DND-41 (cell line): ENCODE measurements around the gene MEN1.
"Not testable (repeated sequence)": the region's sequence is repeated elsewhere in the genome, so short reads cannot be mapped to it uniquely, and the experiment has no call there.

Source experiments
- ATAC-seq: fragments of 200-7000 bp; cut with Tn5 transposase; 3 replicates; pipeline ENCODE4 v1.9.1; 2021; ENCODE audit warnings: low read depth; ENCODE audit not compliant: insufficient read depth
- DNase-seq: peaks from one replicate; pipeline ENCODE4 v3.0.0-alpha.2; 2020
- H2AFZ ChIP-seq: 2 replicates; pipeline ENCODE4 v1.6.0; 2012; ENCODE audit warnings: low read depth, low read length
- H3K27ac ChIP-seq: 2 replicates; pipeline ENCODE4 v1.5.1; 2012; ENCODE audit warnings: low read length, inconsistent platforms
- H3K27me3 ChIP-seq: fragments of 200-600 bp; sonication (generic); 2 replicates; pipeline ENCODE4 v1.6.0; 2012; ENCODE audit warnings: low read length, mild to moderate bottlenecking, inconsistent platforms; ENCODE audit not compliant: insufficient read depth, poor library complexity
- H3K36me3 ChIP-seq: 2 replicates; pipeline ENCODE4 v1.5.1; 2012; ENCODE audit warnings: low read length, inconsistent platforms; ENCODE audit not compliant: insufficient read depth
- H3K4me1 ChIP-seq: 2 replicates; pipeline ENCODE4 v1.5.1; 2012; ENCODE audit warnings: mild to moderate bottlenecking, low read length; ENCODE audit not compliant: insufficient read depth
- H3K4me2 ChIP-seq: 2 replicates; pipeline ENCODE4 v1.6.0; 2012; ENCODE audit warnings: mild to moderate bottlenecking, moderate library complexity, low read length, inconsistent platforms; ENCODE audit not compliant: insufficient read depth
- H3K4me3 ChIP-seq, 2 experiments: fragments of 200-600 bp in 1 of 2; shearing (Covaris generic) in 1 of 2; 2 replicates each; pipeline ENCODE4 v1.5.1; 2012 to 2016; ENCODE audit warnings: inconsistent platforms in 2 of 2, low read length in 2 of 2, mild to moderate bottlenecking in 2 of 2, low read depth in 1 of 2, moderate library complexity in 1 of 2
- H3K79me2 ChIP-seq: 2 replicates; pipeline ENCODE4 v1.6.0; 2012; ENCODE audit warnings: low read length, inconsistent platforms; ENCODE audit not compliant: insufficient read depth
- H3K9ac ChIP-seq: 2 replicates; pipeline ENCODE4 v1.6.0; 2012; ENCODE audit warnings: low read depth, mild to moderate bottlenecking, inconsistent platforms, low read length, moderate library complexity
- H3K9me3 ChIP-seq: 2 replicates; pipeline ENCODE4 v1.5.1; 2012; ENCODE audit warnings: low read length, moderate library complexity, mild to moderate bottlenecking, inconsistent platforms; ENCODE audit not compliant: insufficient read depth, severe bottlenecking
- H4K20me1 ChIP-seq: 2 replicates; pipeline ENCODE4 v1.6.0; 2012; ENCODE audit warnings: low read length; ENCODE audit not compliant: insufficient read depth
- EZH2 ChIP-seq: IDR thresholded peaks from 3 replicates; pipeline ENCODE4 v1.6.1; 2012; ENCODE audit warnings: borderline replicate concordance, low read depth, mild to moderate bottlenecking, moderate library complexity, low read length, inconsistent platforms; ENCODE audit not compliant: severe bottlenecking
- TF ChIP-seq, protein P1 (sequence below): IDR thresholded peaks from 2 replicates; pipeline ENCODE4 v1.5.1; 2012; ENCODE audit warnings: borderline replicate concordance, low read length, moderate library complexity, mild to moderate bottlenecking; ENCODE audit not compliant: poor library complexity, severe bottlenecking; ENCODE audit errors: extremely low read depth

MEN1 gene

DNA sequence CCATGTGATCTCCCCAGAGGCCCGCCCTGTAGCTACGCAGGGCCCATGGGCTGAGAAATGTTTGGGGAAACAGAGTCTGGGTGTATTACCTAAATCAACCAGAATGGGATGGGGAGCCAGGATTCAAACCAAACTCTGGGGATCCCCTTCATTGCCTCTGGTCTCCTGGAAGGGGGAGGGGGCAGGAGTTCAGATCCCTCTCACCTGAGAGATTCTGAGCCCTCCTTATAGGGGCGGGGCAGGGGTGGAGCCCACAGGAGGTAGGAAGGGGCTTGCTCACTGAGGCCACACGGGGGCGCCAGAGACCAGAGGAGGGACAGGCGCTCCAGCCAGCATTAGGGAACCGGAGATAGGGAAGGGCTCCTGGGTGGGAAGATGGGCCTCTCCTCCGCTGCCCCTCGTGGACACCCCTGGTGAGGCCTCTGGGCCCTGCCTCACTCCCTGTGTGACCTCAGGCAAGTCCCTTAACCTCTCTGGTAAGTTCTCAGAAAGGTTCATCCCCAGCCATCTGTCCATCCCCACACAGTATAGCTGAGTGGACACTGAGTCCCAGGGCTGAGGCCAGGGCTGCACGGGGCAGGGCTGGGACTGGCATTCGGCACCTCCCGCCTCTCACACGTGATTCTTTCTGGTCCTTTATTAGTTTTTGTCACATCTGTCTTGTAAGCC lies 36.8 kb upstream of the MEN1 start:
- Histone ChIP-seq H2AFZ (peak overlapping the region; percentile 70), H3K9me3 (no peaks in the 10 kb centered on the region), H3K79me2 (no peaks in the 10 kb centered on the region), H3K36me3 (no peaks in the 10 kb centered on the region), H3K27ac (no peak overlapping the region), H3K4me3 (no peak overlapping the region), H3K4me2 (peak overlapping the region; percentile 29; the same call in 1 of the 2 replicates), H3K27me3 (peaks cover 12% of the 10 kb centered on the region), H3K4me1 (peaks cover 17% of the 10 kb centered on the region), H4K20me1 (0 out of 2 replicates have a peak, but pooled peaks cover 3% of the 10 kb centered on the region), H3K9ac (peak overlapping the region; percentile 26; the same call in 1 of the 2 replicates)
- no peak for TF ChIP-seq EZH2
- TF ChIP-seq, protein P1, sequence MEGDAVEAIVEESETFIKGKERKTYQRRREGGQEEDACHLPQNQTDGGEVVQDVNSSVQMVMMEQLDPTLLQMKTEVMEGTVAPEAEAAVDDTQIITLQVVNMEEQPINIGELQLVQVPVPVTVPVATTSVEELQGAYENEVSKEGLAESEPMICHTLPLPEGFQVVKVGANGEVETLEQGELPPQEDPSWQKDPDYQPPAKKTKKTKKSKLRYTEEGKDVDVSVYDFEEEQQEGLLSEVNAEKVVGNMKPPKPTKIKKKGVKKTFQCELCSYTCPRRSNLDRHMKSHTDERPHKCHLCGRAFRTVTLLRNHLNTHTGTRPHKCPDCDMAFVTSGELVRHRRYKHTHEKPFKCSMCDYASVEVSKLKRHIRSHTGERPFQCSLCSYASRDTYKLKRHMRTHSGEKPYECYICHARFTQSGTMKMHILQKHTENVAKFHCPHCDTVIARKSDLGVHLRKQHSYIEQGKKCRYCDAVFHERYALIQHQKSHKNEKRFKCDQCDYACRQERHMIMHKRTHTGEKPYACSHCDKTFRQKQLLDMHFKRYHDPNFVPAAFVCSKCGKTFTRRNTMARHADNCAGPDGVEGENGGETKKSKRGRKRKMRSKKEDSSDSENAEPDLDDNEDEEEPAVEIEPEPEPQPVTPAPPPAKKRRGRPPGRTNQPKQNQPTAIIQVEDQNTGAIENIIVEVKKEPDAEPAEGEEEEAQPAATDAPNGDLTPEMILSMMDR = peak; percentile 99
- DNase-seq = peak; percentile 90
- ATAC-seq = peak; percentile 91

DNA sequence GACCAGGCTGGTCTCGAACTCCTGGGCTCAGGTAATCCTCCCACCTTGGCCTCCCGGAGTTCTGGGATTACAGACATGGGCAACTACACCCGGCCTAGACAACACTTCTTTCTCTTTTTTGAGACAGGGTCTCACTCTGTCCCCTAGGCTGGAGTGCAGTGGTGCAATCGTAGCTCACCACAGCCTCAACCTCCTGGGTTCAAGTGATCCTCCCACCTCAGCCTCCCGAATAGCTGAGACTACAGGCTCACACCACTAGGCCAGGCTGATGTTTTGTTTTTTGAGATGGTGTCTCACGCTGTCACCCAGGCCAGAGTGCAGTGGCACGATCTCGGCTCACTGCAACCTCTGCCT lies 35.4 kb upstream of the MEN1 start:
- H3K36me3 ChIP-seq, H3K27ac ChIP-seq, H2AFZ ChIP-seq, ATAC-seq, H3K4me3 ChIP-seq, H3K9me3 ChIP-seq, DNase-seq, H4K20me1 ChIP-seq, H3K79me2 ChIP-seq, H3K9ac ChIP-seq, H3K4me2 ChIP-seq: not testable (repeated sequence)
- Histone ChIP-seq H3K4me1 (peaks cover 17% of the 10 kb centered on the region), H3K27me3 (peaks cover 12% of the 10 kb centered on the region)

DNA sequence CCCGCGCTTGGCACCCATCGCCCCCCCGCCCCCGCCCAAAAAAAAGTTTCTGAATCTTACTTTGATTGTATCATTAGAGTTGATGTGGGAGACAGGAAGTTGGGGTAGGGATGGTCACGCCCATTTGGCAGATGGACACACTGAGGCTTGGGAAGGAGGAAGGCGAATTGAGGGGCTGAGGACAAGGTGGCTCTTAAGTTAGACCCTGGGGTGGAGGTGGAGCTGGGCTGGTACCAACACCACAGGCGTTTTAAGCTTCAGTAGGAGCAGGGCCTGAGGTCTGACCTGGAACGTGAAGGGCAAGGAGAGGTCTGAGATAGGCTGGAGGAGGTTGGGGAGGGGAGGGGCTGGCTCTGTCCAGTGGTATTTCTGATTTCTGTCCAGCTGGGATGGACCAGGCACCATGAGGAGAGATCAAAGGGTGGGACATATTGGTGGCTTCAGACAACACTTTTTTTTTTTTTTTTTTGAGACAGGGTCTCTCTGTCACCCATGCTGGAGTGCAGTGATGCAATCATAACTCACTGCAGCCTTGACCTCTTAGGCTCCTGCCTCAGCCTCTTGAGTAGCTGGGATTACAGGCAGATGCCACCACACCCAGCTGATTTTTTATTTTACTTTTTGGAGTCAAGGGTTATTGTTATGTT lies 34.9 kb upstream of the MEN1 start:
- no peak for ATAC-seq
- H3K4me2 ChIP-seq = peak overlapping the region; percentile 51
- no peaks in the 10 kb centered on the region for H3K79me2 ChIP-seq
- H3K36me3 ChIP-seq = no peaks in the 10 kb centered on the region
- DNase-seq = no peak
- 0 out of 2 replicates have a peak, but pooled peaks cover 3% of the 10 kb centered on the region for H4K20me1 ChIP-seq
- H3K27ac ChIP-seq = no peak overlapping the region
- TF ChIP-seq, protein P1 = no peak
- TF ChIP-seq EZH2 = no peak
- H3K27me3 ChIP-seq = peaks cover 12% of the 10 kb centered on the region
- peaks cover 17% of the 10 kb centered on the region for H3K4me1 ChIP-seq
- H3K9me3 ChIP-seq = no peaks in the 10 kb centered on the region
- no peak overlapping the region for H3K4me3 ChIP-seq
- no peak overlapping the region for H2AFZ ChIP-seq
- H3K9ac ChIP-seq = no peak overlapping the region
